Activated CD8-positive, alpha-beta memory T cell treated with anti-CD3 and anti-CD28 coated beads, Interleukin-2, amount 50 U/mL, for 24 hours (primary cell): ENCODE measurements around the gene CCDC92B.
"Not testable (repeated sequence)": the region's sequence is repeated elsewhere in the genome, so short reads cannot be mapped to it uniquely, and the experiment has no call there.

ENCODE experiments used
- DNase-seq: peaks from one replicate; pipeline ENCODE4 v3.0.0-alpha.2; 2020; ENCODE audit errors: extremely low read depth

Gene CCDC92B

GRCh38 chr17:2749058-2749783, at the start of gene CCDC92B:
TSS of gene CCDC92B (minus strand) at chr17:2749652. CDS start at chr17:2735145, 14,507 bp downstream.
- DNase-seq: no peak

GRCh38 chr17:2798678-2799077, 49.2 kb upstream of the CCDC92B start:
- DNase-seq: no peak

DNA sequence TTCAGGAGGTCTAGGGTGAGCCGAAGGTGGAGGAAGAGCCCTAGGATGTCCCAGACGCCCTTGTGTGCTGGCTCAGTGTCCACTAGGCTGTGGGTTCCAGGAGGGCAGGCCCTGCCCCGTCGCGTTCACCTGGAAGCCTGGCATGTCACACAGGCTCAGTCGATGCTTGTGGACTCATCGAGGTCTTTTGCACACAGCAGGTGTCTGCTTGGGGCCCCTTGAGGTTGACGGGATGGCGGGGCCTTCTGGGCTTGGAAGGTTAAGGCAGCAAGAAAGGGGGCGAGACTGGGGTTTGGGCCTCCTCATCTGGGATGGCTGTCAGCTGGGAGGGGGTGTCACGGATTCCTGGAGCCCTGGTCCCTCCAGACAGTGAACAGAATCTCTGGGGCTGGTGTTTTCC, 48.7 kb upstream of the CCDC92B start:
- DNase-seq: no peak

- DNase-seq: no peak
These were observed 48.2 kb upstream of the CCDC92B start for GRCh38 chr17:2797637-2798036.

DNA sequence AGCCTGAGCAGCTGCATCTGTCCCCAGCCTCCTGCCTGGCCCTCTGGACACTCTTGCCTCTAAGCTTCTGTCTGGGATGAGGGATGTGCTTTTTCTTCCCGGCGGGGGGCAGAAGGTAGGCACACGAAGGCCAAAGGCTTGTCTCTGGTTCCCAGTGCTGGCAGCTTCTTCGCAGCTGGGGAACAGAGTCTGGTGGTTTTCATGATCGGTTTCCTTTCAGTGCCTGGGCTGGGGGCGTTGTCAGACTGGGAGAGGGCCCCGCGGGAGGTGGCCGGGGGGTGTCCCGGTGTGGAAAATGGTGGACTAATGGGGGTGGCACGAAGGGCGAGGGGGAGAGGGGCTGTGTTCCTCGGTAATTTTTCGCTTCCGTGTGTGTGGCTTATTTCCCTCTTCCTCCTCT, 47.8 kb upstream of the CCDC92B start:
- no peak for DNase-seq

- DNase-seq: no peak
These were observed 47.0 kb upstream of the CCDC92B start, which contains the start of gene RAP1GAP2 for GRCh38 chr17:2796164-2797125. TSS of gene RAP1GAP2 (plus strand) at chr17:2796438. CDS start at chr17:2796528, 90 bp downstream.

DNA sequence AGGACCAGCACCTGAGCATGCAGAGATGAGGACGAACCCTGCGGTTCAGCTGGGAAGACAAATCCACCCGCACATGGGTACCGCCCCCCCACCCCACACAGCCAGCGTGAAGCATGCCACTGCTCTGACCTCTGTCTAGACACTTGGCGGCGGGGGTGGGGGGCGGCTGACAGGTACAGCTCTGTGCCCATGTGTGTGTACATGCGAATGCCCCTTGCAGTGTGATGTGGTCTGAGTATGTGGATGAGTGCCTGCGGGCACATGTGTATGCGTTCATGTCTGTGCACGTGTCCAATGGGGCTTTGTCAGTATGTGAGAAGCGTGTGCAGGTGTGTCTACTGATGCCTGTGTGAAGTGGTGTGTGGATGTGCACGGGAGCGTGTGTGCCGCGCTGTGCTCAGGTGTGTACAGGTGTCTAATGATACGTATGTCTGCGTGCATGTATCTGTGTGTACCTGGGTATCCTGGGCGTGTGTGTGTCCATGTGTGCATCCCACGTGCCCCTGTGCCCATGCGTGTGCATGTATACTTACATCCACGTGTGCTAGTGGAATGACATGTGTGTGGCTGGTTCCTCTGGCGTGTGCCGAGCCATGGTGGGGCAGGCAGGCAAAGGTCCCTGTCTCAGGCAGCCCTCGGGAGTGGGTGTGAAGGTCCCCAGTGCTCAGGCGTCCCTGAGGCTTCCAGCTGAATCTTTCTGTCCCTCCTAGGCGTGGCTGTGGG, 46.1 kb upstream of the CCDC92B start:
- DNase-seq: no peak

DNA sequence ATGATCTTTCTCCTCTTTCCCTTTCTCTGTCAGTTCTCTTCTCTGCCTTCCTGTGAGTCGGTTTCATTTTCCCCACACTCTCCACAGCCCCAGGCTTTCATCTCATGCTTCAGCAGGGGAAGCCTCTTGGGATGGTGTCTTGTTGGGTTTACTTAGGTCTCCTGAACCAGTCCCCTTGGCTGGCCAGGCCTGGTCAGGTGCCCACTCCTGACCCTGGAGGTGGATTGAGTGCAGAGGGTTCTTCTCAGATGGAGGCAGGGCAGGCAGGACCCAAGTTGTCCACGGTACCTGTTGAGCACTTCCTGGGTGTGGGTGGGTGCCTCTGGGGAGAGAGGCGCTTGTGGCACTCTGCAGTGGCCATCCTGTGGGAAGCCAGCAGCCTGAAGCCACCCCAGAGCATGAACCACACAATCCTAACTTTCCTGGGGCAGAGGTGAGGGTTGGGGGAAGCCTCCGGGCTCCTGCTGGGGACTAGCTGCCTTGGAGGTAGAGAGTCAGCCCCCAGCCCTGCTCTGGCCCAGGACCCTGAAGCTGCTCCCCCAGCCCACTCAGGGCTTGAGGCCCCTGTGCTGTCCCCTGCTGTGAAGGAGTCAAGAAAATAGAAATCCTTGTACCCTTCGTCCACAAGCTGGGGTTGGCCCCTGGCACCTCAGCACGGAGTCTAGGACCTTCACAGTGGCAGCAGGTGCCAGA, 44.8 kb upstream of the CCDC92B start:
- DNase-seq: no peak

GRCh38 chr17:2792366-2793169, 43.1 kb upstream of the CCDC92B start:
- DNase-seq: peak; percentile 57

DNA sequence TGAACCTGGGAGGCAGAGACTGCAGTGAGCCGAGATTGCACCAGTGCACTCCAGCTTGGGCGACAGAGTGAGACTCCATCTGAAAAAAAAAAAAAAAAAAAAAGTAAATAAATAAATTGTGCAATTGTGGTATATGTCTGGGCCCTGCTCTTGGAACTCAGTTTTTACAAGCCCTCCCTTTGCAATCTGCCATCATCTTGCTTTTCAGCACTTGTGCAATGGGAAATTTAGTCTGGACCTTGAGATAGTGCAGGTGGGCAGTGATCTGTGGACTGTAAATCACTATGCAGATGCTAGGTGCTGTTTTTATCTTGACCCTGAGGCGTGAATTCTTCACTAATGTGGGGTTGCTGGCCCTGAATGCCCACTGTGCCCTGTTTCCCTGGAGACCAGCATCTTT, 40.2 kb upstream of the CCDC92B start:
- no peak for DNase-seq

GRCh38 chr17:2786176-2786881, 36.9 kb upstream of the CCDC92B start:
- DNase-seq: peak; percentile 78

DNA sequence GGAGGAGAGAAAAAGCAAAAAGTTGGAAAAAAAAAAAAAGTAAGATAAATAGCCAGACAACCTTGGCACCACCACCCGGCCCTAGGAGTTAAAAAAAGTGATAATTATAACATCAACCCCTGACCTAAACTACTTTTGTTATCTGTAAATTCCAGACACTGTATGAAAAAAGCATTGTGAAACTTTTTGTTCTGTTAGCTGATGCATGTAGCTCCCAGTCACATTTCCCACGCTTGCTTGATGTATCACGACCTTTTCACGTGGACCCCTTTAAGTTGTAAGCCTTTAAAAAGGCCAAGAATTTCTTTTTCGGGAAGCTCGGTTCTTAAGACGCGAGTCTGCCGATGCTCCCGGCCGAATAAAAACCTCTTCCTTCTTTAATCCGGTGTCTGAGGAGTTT, 35.9 kb upstream of the CCDC92B start:
- DNase-seq: not testable (repeated sequence)

- DNase-seq: no peak
These were observed 35.4 kb upstream of the CCDC92B start for GRCh38 chr17:2784864-2785263.

- no peak for DNase-seq
These were observed 34.0 kb upstream of the CCDC92B start for GRCh38 chr17:2783310-2784030.

DNA sequence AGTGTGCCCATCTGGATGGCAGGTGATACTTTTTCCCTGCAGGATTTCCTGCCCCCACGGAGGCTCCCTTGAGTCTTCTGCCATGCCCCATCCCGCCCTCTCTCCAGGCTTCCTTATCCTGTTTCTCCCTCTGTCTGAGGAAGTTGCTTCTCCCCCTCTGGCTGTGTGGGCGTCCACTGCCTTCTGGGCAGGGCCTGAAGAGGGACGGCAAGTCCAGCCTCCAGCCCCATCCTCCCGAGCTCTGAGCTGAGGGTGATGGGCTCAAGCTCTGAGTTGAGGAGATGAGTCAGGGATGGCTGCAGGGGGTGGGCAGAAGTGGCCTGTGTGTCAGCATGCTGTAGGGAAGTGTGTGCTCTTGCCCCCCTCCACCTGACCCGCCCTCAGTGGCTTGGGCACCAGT, 32.6 kb upstream of the CCDC92B start:
- DNase-seq: no peak

GRCh38 chr17:2781598-2781997, 32.1 kb upstream of the CCDC92B start:
- DNase-seq: not testable (repeated sequence)

GRCh38 chr17:2780931-2781454, 31.5 kb upstream of the CCDC92B start:
- no peak for DNase-seq

- no peak for DNase-seq
These were observed 30.8 kb upstream of the CCDC92B start for GRCh38 chr17:2780256-2780655.

DNA sequence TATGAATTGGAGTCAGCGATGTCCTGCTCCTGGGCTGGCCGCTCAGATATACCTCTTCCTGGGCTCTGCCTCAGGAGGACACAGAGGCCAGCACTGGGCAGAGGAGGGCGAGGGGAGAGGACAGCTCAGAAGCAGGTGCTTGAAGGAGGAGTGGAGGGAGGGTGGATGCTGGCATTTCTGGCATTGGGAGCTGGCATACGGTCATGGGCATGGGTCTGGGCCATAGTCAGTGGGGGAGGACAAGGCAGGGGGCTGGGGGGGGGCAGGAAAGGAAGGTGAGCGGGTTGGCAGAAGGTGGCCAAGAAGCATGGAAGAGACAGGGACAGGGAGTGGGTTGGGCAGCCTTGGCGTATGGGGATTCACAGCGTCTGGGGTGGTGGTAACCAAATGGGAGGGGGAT, 30.1 kb upstream of the CCDC92B start:
- DNase-seq: no peak
